Activated CD4-positive, alpha-beta T cell treated with anti-CD3 and anti-CD28 coated beads for 24 hours (primary cell): ENCODE data around the gene DIAPH2.

Experiments used
- DNase-seq, 2 donors: peaks; one replicate each; pipeline ENCODE4 v3.0.0-alpha.2; 2020; ENCODE audit warnings: low read depth in 2 of 2

Gene DIAPH2

DNA sequence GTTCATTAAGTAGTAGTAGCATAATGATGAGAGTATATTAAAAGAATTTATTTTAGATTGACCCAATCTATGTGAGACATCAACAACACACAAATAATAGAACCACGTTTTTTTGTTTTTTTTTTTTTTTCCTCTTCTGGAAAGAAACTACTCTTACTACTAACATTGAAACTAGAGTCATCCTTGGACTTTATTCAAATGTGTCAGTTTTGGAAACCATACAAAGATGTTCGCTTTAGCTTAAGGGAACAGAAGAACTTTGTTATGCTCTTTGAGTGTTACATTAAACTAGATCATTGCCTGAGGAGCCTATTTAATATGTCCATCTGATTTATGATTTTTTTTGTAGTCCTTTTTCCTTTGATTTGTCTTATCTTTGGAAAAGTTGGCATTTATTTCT lies 365.8 kb downstream of the DIAPH2 start:
- DNase-seq, result no peak

DNA sequence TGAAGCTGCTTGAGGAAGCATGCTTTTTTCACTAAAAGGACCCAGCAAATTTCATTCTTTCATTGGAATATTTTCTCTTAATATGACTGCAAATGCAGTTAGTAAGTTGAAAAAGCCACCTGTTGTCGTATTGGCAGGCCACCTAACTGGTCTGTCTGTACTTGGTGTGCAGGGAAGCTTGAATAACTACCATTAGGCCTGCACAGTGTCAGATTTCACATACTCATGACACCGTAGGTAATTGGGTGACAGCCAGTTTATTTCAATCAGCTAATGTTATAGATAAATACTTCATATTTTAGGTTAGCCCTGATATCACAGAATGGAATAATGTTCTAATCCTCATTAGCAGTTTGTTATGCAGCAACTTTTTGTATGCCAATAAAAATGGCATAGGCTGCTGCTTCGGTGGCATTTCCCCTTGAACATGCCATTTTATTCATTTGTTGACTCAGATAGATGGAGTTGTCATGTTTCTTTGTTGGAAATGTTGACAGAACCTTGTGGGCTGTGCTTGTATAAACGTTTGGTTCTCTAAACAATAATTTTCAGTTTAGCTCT lies 372.8 kb downstream of the DIAPH2 start:
- no peak for DNase-seq

DNA sequence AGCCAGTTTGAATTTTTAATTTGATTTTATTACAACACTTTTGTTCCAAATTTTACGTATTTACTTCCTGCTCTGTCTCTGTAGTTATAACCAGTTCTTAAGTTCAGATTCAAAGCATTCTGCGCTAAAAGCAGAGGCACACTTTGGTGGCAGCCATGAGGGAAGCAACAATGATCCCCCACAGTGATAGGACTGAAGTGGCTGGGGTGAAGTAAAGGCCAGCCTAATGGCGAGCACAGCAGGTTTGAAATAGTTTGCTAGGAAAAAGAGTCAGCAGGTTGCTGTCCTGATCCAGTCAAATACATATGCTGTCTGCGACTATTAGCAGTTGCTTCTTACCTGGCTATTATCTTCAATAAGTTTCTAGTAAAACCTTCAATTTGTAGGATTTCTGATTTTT lies 375.4 kb downstream of the DIAPH2 start:
- no peak for DNase-seq

DNA sequence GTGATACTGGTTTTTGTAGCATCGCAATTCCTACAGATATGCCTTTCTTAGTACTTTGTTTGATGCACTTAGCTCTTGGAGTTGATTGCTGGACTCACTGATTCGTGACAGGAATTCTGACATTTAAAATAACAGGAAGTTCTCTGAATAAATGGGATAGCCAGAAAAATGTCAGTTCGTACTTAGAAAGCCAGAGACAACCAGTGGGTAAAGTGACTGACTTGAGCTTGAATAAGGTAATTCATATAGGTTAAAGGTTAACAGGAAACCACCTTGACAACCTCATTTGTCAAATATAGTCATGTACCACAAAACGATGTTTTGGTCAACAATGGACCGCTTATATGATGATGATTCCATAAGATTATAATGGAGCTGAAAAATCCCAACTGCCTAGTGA lies 380.4 kb downstream of the DIAPH2 start:
- DNase-seq, result no peak

DNA sequence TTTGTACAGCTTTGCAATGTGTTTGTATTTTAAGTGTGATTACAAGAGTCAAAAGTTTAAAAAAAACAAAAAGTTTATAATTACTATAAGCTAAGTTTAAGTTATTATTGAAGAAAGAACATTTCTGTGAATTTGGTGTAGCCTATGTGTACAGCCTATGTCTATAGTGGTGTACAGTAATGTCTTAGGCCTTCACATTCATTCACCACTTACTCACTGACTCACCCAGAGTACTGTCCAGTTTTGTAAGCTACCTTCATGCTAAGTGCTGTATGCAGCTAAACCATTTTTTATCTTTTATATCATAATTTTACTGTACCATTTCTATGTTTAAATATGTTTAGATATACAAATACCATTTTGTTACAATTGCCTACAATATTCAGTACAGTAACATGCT lies 381.3 kb downstream of the DIAPH2 start:
- no peak for DNase-seq

DNA sequence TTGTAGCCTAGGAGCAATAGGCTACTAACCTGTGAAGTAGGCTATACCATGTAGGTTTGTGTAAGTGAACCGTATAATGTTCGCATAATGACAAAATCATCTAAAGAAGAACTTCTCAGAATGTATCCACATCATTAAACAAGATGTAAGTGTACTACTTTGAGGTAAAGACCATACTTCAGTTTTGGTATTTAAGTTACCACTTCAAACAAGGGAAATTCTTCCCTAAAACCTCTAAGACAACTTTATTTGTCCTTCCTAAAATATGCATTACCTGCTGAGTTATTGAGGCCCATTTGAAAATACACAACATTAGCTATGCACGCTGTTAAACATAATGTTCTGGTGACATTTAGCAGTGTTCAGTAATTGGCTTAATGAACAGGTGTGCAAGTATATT lies 381.7 kb downstream of the DIAPH2 start:
- no peak for DNase-seq

DNA sequence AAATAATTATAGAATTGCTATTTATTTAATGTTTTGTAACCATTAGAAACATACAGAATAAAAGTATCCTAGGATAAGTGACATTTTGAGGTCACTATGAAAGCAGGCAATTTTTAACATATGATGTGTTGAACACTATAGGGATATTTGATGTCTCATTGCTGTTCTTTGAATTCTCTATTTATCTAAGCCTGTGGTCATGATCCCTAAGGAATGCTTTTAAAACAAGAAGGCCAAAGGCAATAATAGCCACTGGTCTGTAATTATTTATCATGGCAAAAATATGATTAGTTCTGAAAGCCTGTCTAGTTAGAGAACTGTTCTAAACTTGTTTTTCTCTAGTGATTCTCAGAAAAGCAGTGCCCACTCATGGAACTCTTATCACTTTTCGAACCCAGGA lies 385.7 kb downstream of the DIAPH2 start:
- no peak for DNase-seq

DNA sequence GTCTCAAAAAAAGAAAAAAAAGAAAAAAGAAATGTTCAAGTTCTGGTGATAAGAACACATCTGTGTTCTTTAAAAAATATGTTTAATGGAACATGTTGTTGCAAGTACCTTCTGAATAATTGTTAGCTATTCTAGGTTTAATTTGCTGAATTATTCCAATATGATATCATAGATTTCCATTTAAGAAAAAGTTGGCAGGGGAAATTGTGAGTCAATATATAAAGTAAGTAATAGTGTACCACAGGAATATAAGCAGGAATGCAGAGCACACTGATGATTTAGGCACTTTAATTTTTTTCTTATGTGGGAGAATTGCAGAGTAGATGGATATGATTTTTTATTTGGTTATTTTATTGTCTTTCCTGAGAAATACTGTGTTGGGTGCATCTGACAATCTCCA lies 389.8 kb downstream of the DIAPH2 start:
- DNase-seq, result no peak

DNA sequence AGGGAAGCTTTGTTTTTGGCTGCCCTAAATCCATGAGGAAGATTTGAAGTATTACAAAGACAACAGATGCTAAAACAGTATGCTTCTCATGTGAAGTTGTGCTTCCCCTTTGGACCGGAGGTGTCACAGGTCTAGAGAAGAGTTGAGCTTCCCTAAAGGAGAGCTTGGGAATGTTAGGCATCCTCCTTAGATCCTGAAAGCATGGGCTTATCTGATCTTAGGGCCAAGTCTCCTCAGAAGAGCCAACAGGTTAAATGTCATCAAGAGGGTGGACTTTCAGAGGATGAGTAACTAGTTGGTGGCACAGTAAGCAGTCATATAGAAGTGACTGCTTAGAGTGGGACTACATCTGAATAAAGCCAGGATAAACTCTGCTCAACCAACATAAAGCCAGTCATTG lies 404.5 kb downstream of the DIAPH2 start:
- no peak for DNase-seq

DNA sequence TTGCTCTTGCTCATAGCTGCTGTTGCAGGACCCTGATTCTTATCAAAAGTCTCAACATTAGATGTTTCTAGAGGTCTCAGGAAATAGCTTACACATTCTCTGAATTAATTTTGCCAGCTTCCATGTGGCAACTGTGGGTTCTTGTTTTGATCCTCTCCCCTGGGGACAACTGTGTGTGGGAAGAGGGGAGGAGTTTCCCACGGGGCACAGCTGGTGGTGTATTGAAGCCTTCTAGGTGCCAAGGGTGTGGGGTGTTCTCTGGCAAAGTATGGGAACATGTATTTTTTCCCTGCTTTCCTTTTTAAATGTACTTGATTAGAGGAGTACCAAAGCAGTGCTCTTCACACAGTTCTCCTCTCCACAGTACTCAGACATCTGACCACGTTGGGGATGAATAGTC lies 411.7 kb downstream of the DIAPH2 start:
- DNase-seq, result no peak

DNA sequence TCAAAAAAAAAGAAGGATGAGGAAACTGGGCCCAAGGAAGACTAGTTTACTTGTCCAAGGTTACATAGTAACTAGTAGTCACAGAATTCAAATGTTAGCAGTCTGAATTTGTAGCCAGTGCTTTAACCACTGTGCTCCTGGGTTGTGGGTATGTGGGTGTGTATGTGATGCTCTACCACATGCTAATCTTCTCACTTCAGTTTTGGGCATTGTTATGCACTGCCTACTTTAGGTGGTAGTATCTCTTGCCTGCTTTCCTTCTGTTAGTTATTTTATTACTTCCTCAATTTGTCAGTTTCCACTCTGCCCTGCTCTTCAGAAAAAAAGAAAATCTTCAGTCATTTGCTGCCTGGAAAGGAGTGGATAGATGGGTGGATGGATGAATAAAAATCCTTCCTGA lies 418.3 kb downstream of the DIAPH2 start:
- DNase-seq, result no peak

DNA sequence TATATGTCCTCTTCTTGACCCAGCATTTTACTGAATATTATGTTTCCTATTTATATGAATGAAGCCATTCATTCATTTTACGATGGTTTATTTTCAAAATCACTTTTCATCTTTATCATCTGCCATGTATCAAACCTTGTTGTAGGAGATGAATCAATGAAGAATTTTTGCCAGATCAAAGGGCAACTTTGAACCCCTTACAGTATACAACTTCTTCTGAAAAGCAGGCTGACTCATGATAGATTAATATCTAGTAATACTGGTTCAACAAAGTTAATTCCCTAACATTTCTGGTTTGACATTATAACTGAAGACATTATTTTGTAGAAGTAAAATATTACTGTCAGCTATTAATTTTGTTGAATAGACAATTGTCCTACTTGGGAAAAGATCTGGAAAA lies 425.1 kb downstream of the DIAPH2 start:
- DNase-seq, result no peak

DNA sequence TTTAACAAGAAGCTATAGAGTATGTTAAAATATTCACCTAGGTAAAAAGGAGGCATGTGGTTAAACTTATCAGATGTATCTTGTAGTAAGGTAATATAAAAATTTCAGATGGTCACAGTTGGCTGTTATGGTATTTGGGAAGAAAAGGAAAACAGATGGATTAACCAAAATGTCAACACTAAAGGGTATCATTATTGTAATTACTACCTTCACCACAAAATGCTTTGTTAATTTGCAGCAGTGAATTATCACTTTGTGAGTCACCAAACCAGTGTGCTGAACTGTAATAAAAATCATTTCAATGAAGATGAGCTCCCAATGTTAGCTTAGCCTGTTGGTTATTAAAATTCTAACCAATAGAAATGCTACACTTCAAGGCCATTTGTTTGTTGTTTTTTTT lies 432.9 kb downstream of the DIAPH2 start:
- no peak for DNase-seq

DNA sequence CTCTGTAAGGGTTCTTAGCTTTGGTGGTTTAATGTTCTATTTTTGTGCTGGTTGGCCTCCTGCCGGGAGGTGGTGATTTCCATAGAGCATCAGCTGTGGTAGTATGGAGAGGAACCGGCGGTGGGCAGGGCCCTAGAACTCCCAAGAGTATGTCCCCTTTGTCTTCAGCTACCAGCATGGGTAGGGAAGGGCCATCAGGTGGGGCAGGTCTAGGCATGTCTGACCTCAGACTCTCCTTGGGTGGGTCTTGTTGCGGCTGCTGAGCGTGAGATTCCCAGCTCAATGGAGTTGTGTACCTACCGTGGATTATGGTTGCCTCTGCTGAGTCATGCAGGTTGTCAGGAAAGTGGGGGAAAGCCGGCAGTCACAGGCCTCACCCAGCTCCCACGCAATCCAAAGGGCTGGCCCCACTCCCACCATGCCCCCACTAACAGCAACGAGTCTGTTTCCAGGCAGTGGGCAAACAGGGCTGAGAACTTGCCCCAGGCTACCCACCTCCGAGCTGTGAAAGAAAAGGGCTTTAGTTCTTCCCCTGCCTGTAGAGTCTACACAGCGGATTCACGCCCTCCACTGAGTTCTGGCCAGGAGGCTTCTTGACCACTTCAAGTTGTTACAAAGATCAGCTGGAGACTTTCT lies 434.9 kb downstream of the DIAPH2 start:
- DNase-seq, result no peak

DNA sequence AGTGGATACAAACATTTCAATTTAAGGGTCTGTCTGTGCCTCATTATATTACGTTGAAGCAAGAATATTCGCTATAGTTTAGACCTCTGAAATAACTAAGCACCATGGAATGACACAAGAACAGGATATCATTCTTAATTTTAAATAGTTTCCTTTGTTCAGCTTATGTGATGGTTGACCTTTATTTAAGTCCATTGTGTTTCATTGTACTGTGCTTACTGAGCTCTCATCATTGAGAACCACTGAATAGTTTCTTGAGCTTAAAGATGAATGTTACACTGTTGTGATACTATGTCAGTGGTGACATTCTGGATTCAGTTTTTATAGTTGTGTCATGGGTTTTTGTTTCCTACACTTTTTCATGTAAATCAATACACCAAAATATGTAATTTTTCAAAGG lies 438.4 kb downstream of the DIAPH2 start:
- DNase-seq, result no peak

DNA sequence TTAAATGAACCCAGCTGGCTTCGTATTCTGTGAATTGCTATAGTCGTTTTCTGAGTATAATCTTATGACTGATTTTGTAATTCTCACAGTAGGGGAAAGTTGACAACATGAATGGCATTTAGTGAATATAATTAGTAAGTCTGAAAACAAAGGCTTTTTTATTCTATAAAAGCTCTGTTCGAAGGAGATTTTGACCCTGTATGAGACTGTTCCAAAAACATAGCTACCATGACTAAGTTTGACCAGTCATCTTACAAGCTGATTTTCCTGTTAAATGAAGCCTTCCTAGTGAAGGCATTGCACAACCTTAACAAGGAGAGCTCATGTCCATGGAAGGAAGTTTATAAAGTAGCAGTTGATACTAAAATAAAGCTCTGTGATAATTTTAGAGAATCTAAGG lies 441.4 kb downstream of the DIAPH2 start:
- DNase-seq, result no peak

DNA sequence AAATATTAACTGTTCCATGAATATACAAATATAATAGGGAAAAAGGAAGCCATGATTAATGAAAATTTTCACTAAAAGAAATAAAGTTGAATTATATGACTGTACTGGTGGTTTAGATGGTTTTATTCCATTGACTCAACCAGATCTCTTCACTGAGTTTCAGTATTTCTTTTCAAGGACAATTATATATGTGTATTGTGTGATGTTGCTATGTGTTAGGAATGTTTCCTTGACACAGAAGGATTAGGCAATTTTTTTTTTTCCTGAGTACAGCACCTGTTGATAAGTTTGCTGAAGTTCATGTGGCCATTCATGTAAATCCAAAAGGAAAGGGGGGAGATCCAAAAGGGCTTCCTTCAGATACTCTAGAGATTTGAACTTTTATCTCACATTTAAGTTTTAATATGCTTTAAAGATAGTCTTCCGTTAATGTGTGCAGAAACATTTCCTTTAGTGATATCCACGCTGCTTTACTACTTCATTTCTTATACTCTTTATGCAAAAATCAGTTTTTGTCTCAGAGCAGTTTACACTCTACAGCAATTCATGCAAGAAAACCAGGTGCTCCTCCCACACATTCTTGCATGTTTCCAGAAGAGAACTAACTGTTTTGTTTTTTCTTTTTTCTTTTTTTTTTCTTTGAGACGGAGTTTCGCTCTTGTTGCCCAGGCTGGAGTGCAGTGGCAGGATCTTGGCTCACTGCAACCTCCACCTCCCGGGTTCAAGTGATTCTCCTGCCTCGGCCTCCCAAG lies 448.2 kb downstream of the DIAPH2 start:
- DNase-seq, result no peak

DNA sequence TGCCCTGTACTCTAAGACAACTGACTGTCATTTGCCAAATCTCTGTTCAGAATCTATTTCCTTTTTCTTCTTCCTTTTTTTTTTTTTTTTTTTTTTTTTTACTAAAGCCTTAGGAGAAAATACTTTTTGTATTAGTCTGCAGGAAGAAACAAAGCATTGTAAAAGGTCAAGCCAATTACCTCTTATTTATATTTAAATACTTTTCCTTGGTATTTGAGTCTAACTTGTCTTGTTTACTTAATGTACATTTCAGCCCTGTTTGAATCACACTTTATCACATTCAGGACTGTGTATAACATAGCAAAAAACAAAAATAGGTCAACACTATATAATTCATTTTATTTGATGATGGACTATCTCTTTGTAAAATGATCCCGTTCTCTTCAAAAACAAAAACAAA lies 461.3 kb downstream of the DIAPH2 start:
- no peak for DNase-seq

DNA sequence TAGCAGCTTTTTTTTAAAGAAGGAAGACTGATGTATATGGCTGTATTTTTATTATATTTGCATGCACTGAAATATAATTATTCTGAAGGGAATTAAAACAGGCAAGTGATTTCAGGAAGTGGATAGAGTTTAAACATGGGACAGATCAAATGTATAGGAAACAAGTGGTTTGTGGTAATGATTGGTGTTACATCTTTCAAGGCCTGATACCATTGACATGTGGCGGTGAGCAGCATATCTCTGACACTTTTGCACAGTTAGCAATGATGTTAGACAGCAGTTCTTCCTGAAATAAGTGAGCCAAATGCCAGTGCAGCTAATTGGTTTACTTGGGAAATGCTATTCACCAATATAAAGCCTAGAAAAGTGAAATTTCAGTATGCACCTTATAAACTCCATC lies 471.2 kb downstream of the DIAPH2 start:
- DNase-seq, result no peak

DNA sequence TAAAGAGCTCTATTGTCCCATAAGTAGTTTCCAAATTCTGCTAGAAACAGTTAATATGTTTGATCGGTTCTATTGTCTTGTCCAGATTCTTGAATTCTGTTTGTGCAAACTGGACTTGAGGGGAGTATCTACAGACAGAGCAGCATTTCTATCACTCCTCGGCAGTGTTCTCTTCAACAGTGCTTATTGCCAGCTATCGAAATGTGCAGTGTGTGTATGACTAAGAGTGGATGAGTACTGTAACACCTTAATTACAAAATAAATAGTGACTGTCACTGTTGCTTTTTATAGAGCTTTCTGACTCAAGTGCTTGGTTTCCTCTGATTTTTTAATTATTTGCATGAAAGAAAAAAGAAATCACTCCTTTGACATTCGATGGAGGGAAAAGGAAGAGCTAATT lies 473.6 kb downstream of the DIAPH2 start:
- DNase-seq, result no peak

DNA sequence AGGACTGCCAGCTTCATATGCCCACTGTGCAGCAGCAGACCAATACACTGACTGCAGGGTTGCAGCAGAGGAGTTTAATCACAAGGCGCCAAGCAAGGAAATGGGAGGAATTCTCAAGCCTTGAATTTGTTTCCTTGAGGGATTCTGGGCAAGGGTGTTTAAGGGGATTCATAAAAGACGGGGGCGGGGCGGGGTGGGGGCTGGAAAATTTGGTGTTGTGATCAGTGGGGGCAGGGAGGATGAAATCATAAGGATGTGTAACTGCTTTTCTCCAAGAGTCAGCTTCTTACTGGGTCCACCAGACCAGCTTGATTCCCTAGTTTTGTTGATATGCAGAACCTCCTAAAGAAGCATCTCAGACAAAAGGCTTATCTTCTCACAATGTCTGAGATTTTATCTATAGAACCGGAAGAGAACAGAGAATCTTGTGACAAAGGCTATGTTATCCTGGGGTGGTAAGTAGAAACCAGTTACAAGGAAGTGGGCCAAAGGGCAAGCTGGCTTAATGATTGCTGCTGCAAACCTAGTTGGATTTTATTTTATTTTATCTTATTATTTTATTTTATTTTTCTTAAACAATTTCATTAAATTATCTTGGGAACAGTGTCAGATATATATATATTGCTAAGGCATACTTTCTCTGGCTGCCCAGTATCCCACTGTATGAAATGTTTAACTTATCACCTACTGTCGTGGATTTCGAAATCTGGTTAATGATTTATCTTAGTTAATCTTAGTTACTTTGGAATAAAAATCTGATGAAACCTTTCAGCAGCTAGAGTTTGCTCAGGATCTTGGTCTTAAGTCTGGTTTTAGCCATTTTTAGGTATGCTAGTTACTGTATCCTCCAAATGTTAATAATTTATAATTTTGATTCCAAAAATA lies 475.5 kb downstream of the DIAPH2 start:
- DNase-seq, result no peak

DNA sequence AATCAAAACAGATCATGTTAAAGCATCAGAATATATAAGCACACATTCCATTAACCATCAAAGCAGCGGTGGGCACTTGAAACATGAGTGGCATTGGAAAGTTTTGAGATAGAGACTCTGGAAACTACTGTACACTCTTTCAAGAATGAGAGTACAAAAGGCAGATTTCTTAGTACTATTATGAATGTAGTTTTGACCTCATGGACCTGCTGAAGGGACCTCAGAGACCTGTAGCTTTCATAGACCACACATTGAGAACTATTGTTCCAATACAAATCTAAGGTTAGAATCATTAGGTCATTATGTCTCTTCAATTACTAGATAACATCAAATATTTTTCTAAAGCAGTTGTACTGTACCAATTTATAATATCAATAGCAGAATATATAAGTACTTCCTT lies 482.7 kb downstream of the DIAPH2 start:
- no peak for DNase-seq

DNA sequence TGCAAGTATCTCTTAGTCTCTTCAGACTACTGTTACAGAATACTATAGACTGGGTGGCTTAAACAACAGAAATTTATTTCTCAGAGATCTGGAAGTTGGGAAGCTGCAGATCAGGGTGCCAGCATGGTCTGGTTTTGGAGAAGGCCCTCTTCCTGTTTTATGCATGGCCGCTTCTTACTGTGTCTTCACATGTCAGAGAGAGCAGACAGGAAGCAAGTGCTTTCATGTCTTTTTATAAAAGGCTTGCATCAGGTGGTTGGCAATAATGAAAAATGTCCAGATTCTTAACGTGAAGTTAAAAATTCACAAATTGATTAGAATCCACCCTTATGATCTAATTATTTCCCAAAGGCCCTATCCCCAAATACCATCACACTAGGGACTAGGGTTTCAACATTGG lies 484.0 kb downstream of the DIAPH2 start:
- no peak for DNase-seq
